RCC 7860 (cell line): Measurements from ENCODE around the gene ZMIZ2.

Experiments used
- DNase-seq: peaks from one replicate; pipeline ENCODE4 v3.0.0-alpha.2; 2015; ENCODE audit warnings: low spot score
- FAIRE-seq: peaks from 2 replicates; lab custom pipeline; 2012; peaks lifted over from hg19 to GRCh38; lab: Jason Lieb, UNC

The ZMIZ2 gene

GRCh38 chr7:44754802-44755697 lies 6.4 kb downstream of the ZMIZ2 start:
- no peak for FAIRE-seq
- DNase-seq, result no peak

- FAIRE-seq, result no peak
- DNase-seq, result no peak
Observed at GRCh38 chr7:44755698-44756627, 7.3 kb downstream of the ZMIZ2 start.

- DNase-seq (no peak), FAIRE-seq (no peak)
Observed at GRCh38 chr7:44756904-44757303, 8.3 kb downstream of the ZMIZ2 start.

- no peak for FAIRE-seq
Observed at GRCh38 chr7:44757311-44757710, 8.7 kb downstream of the ZMIZ2 start.

GRCh38 chr7:44757739-44758138 lies 9.1 kb downstream of the ZMIZ2 start:
- FAIRE-seq (no peak), DNase-seq (no peak)

More at GRCh38 chr7:44757311-44757710, 8.7 kb downstream of the ZMIZ2 start:
- no peak for DNase-seq

GRCh38 chr7:44759246-44759645 lies 10.6 kb downstream of the ZMIZ2 start:
- FAIRE-seq, result no peak
- no peak for DNase-seq

GRCh38 chr7:44760034-44760580 lies 11.5 kb downstream of the ZMIZ2 start:
- FAIRE-seq, result no peak
- DNase-seq, result no peak

- FAIRE-seq, result no peak
- no peak for DNase-seq
Observed at GRCh38 chr7:44761207-44762161, 12.8 kb downstream of the ZMIZ2 start.

GRCh38 chr7:44762300-44762699 lies 13.7 kb downstream of the ZMIZ2 start:
- no peak for FAIRE-seq
- DNase-seq, result no peak

- DNase-seq (no peak), FAIRE-seq (no peak)
Observed at GRCh38 chr7:44762726-44763522, 14.3 kb downstream of the ZMIZ2 start.

GRCh38 chr7:44764081-44764480 lies 15.4 kb downstream of the ZMIZ2 start:
- FAIRE-seq (no peak), DNase-seq (no peak)

GRCh38 chr7:44764665-44765578 lies 16.3 kb downstream of the ZMIZ2 start:
- DNase-seq (no peak), FAIRE-seq (no peak)

- FAIRE-seq, result no peak
- DNase-seq, result no peak
Observed at GRCh38 chr7:44765579-44766415, 17.1 kb downstream of the ZMIZ2 start.

GRCh38 chr7:44766416-44766801 lies 17.8 kb downstream of the ZMIZ2 start:
- DNase-seq, result no peak
- FAIRE-seq, result no peak

GRCh38 chr7:44767134-44767911 lies 18.7 kb downstream of the ZMIZ2 start:
- FAIRE-seq (no peak), DNase-seq (no peak)

- no peak for FAIRE-seq
- no peak for DNase-seq
Observed at GRCh38 chr7:44767912-44768627, 19.4 kb downstream of the ZMIZ2 start.
